Smooth muscle cell (in vitro differentiated cells): ENCODE results near the gene PAQR9. TPM values are rescaled to one million over a fixed set of nuclear protein-coding genes. Genes with fewer than 3 reads are reported as not detected.

Experiments used
- DNase-seq: peaks from one replicate; lab custom pipeline; 2025; ENCODE audit not compliant: unreplicated experiment; lab: John Stamatoyannopoulos, UW
- H2AFZ ChIP-seq: fragments of 200-600 bp; sonication (generic); 2 replicates; pipeline ENCODE4 v1.6.0; 2016; ENCODE audit warnings: antibody characterized with exemption, low read depth, mild to moderate bottlenecking
- H3F3A ChIP-seq: fragments of 200-600 bp; sonication (generic); 2 replicates; pipeline ENCODE4 v1.6.0; 2017; ENCODE audit warnings: antibody characterized with exemption, low read depth
- H3K27ac ChIP-seq: fragments of 200-600 bp; sonication (generic); 2 replicates; pipeline ENCODE4 v1.5.1; 2016; ENCODE audit warnings: low read depth, mild to moderate bottlenecking
- H3K27me3 ChIP-seq: fragments of 200-600 bp; sonication (generic); 2 replicates; pipeline ENCODE4 v1.6.1; 2016; ENCODE audit warnings: low read depth, mild to moderate bottlenecking
- H3K36me3 ChIP-seq: fragments of 200-600 bp; sonication (generic); 2 replicates; pipeline ENCODE4 v1.5.1; 2016; ENCODE audit warnings: low read depth
- H3K4me1 ChIP-seq: fragments of 200-600 bp; sonication (generic); 2 replicates; pipeline ENCODE4 v1.5.1; 2016; ENCODE audit warnings: low read depth
- H3K4me2 ChIP-seq: fragments of 200-600 bp; sonication (generic); 2 replicates; pipeline ENCODE4 v1.6.0; 2016; ENCODE audit warnings: mild to moderate bottlenecking
- H3K4me3 ChIP-seq: fragments of 200-600 bp; sonication (generic); 2 replicates; pipeline ENCODE4 v1.5.1; 2016; ENCODE audit warnings: mild to moderate bottlenecking
- H3K79me2 ChIP-seq: fragments of 200-600 bp; sonication (generic); 2 replicates; pipeline ENCODE4 v1.6.0; 2016; ENCODE audit warnings: low read depth, mild to moderate bottlenecking
- H3K9ac ChIP-seq: fragments of 200-600 bp; sonication (generic); 2 replicates; pipeline ENCODE4 v1.6.0; 2016; ENCODE audit warnings: low read depth
- H3K9me3 ChIP-seq: fragments of 200-600 bp; sonication (generic); replicated peaks from 2 replicates; pipeline ENCODE4 v1.5.1; 2016; ENCODE audit warnings: low read depth
- H4K20me1 ChIP-seq: fragments of 200-600 bp; sonication (generic); 2 replicates; pipeline ENCODE4 v1.6.0; 2016; ENCODE audit warnings: low read depth
- WGBS: methylation state at CpG from one replicate; pipeline ENCODE4 v1.1.7; 2016; ENCODE audit warnings: low lambda C conversion rate; 5-methylcytosine and 5-hydroxymethylcytosine counted together
- polyA plus RNA-seq: library from polyadenylated mRNA; unstranded; fragments of >200 nt; fragmentation: Nextera tagmentation; extraction: Ambion mirVana; gene quantifications from 2 replicates; pipeline ENCODE4 v1.2.1, GENCODE V29; 2016
- total RNA-seq: library from RNA; depleted of rRNA; stranded (reverse); fragments of >200 nt; gene quantifications from 2 replicates; pipeline ENCODE4 v1.2.3, GENCODE V29; 2014
- TF ChIP-seq, protein P1 (sequence below): fragments of 200-600 bp; sonication (generic); IDR thresholded peaks from 2 replicates; pipeline ENCODE4 v1.5.1; 2017; ENCODE audit warnings: borderline replicate concordance, mild to moderate bottlenecking, antibody characterized with exemption; ENCODE audit not compliant: insufficient read depth, poor library complexity, severe bottlenecking

PAQR9 gene
- total and polyA plus RNA-seq, 2 experiments from 2014 or later = 0.13 to 1.0 TPM

DNA sequence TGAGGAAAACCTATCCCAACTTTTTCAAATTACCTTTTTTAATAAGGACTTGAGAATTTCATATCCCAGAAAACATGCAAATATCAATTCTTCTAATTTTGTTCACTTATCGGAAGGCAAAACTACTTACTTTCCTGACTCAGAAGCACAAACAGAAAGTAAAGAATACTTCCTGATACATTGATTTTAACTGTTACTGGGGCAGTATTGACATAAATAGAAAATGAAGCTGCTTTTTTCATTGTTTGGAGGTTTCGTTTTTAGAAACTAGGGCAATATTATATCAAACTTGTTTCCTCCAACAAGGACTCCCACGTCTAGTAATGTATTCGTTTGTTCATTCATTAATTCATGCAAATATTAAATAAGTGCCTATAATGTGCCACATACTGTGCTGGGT is 19.1 kb downstream of the PAQR9 start:
- WGBS = 80% methylated on average over 4 of the region's 4 CpGs
- Histone ChIP-seq H3K27me3 (no peaks in the 10 kb centered on the region), H3K9me3 (no peaks in the 10 kb centered on the region), H4K20me1 (no peaks in the 10 kb centered on the region), H3K4me1 (no peaks in the 10 kb centered on the region), H3K4me3 (no peak overlapping the region), H3F3A (no peaks in the 10 kb centered on the region), H3K36me3 (no peaks in the 10 kb centered on the region), H3K9ac (no peak overlapping the region), H3K27ac (no peak overlapping the region), H3K4me2 (no peak overlapping the region), H2AFZ (no peak overlapping the region), H3K79me2 (no peaks in the 10 kb centered on the region)
- no peak for DNase-seq
- TF ChIP-seq, protein P1, sequence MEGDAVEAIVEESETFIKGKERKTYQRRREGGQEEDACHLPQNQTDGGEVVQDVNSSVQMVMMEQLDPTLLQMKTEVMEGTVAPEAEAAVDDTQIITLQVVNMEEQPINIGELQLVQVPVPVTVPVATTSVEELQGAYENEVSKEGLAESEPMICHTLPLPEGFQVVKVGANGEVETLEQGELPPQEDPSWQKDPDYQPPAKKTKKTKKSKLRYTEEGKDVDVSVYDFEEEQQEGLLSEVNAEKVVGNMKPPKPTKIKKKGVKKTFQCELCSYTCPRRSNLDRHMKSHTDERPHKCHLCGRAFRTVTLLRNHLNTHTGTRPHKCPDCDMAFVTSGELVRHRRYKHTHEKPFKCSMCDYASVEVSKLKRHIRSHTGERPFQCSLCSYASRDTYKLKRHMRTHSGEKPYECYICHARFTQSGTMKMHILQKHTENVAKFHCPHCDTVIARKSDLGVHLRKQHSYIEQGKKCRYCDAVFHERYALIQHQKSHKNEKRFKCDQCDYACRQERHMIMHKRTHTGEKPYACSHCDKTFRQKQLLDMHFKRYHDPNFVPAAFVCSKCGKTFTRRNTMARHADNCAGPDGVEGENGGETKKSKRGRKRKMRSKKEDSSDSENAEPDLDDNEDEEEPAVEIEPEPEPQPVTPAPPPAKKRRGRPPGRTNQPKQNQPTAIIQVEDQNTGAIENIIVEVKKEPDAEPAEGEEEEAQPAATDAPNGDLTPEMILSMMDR = no peak

DNA sequence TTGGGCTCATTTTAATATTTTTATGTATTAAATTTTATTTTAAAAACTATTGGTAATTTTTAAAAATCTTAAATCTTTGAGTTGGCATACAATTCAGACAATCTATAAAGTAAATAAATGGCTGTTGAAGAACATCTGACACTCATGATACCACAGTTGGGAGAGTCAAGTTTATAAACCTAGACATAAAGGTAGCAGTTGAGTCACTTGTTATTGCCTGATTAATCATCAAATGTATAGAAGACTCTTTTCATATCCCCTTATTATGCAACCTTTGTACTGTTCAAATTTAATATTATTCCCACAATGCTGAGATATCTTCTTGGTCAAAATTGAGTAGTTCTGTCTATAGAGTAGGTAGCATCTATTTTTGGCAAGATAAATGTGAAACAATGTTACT is 19.6 kb downstream of the PAQR9 start:
- no peaks in the 10 kb centered on the region for H3K27me3 ChIP-seq
- H3K27ac ChIP-seq = no peak overlapping the region
- TF ChIP-seq, protein P1 = no peak
- no peaks in the 10 kb centered on the region for H4K20me1 ChIP-seq
- H3K79me2 ChIP-seq = no peaks in the 10 kb centered on the region
- no peak overlapping the region for H3K9ac ChIP-seq
- H3K9me3 ChIP-seq = no peaks in the 10 kb centered on the region
- H3F3A ChIP-seq = no peaks in the 10 kb centered on the region
- H3K4me3 ChIP-seq = no peak overlapping the region
- no peaks in the 10 kb centered on the region for H3K4me1 ChIP-seq
- no peak overlapping the region for H3K4me2 ChIP-seq
- no peaks in the 10 kb centered on the region for H3K36me3 ChIP-seq
- DNase-seq = no peak
- no peak overlapping the region for H2AFZ ChIP-seq

DNA sequence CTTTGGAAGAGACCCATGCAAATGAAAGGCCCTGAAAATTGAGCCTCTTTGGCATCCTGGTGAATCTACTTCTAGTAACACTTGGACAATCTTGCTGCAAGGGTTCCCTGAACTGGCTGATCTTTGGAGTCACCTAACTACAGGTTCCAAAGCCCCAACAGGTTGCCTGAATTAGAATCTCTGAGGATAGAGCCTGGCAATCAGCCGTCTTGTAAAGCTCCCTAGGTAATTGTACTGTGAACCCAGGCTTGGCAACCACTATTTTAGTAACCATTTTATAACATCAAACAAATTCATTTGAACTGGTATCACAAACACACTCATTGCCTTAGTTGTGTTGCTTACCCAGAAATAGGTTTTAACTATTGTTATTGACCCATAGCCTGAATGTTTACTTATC is 20.1 kb downstream of the PAQR9 start:
- H3K9ac ChIP-seq = no peak overlapping the region
- H3F3A ChIP-seq = no peaks in the 10 kb centered on the region
- H4K20me1 ChIP-seq = no peaks in the 10 kb centered on the region
- no peaks in the 10 kb centered on the region for H3K79me2 ChIP-seq
- H3K27ac ChIP-seq = no peak overlapping the region
- H3K9me3 ChIP-seq = no peaks in the 10 kb centered on the region
- H3K36me3 ChIP-seq = no peaks in the 10 kb centered on the region
- H3K27me3 ChIP-seq = no peaks in the 10 kb centered on the region
- H3K4me1 ChIP-seq = no peaks in the 10 kb centered on the region
- WGBS = 100% methylated on average over 1 of the region's 1 CpG
- no peak for DNase-seq
- TF ChIP-seq, protein P1 = no peak
- H3K4me3 ChIP-seq = no peak overlapping the region
- no peak overlapping the region for H2AFZ ChIP-seq
- H3K4me2 ChIP-seq = no peak overlapping the region

DNA sequence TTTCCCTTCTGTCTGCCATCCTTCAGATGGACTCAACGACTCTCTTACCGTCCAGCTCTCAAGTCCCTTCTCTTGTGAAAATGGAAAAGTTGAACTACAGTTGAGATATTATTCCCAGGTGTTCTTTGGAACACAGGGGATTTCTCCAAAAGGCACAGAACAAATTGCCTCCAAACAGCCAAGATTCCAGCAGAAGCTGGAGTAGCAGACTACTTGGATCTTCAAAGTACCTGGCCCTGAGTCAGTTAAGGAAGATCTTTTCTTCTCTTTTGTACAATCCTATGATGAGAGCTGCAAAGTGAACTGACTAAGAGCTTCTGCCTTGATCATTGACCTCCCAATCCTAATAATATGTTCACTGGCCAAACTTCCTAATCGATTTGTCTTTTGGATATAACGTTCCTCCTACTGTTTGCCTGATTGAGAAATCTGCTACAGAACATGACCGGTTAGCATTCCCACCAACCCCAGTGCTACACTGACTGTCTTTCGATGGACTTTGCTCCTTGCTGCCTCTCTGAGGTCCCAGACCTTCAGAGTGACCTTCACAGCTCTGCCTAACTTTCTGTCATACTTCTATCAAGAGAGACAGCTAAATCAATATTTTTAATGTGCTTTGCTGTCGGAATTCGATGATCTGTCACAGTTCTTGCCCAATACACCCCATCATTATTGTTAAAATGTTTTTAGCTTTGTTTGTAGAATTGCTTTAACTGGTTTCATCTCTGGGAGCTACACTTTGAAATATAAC is 21.9 kb downstream of the PAQR9 start:
- no peak overlapping the region for H3K4me3 ChIP-seq
- H3K27me3 ChIP-seq = no peaks in the 10 kb centered on the region
- H3F3A ChIP-seq = no peaks in the 10 kb centered on the region
- H3K4me1 ChIP-seq = no peaks in the 10 kb centered on the region
- no peaks in the 10 kb centered on the region for H4K20me1 ChIP-seq
- 87% methylated on average over 8 of the region's 8 CpGs for WGBS
- no peak for DNase-seq
- no peaks in the 10 kb centered on the region for H3K36me3 ChIP-seq
- H3K79me2 ChIP-seq = no peaks in the 10 kb centered on the region
- TF ChIP-seq, protein P1 = no peak
- H3K9ac ChIP-seq = no peak overlapping the region
- no peaks in the 10 kb centered on the region for H3K9me3 ChIP-seq
- H3K4me2 ChIP-seq = no peak overlapping the region
- H2AFZ ChIP-seq = no peak overlapping the region
- no peak overlapping the region for H3K27ac ChIP-seq
